NT2/D1 (cell line): ENCODE measurements around the gene CRYBA2.

Source experiments
- SUZ12 ChIP-seq: IDR thresholded peaks from 2 replicates; pipeline ENCODE4 v1.6.1; 2011; ENCODE audit not compliant: insufficient read length, insufficient read depth; ENCODE audit errors: extremely low read depth
- YY1 ChIP-seq: IDR thresholded peaks from 2 replicates; pipeline ENCODE4 v1.6.1; 2011; ENCODE audit not compliant: insufficient read length, insufficient read depth
- ZNF274 ChIP-seq: IDR thresholded peaks from 2 replicates; pipeline ENCODE4 v1.6.1; 2011; ENCODE audit warnings: mild to moderate bottlenecking, low read depth, low read length

GRCh38 chr2:218985021-218985324 lies 8.2 kb downstream of the CRYBA2 start, which contains the start of gene FEV:
- TF ChIP-seq YY1 (no peak), ZNF274 (no peak), SUZ12 (peak; percentile 92)
